Activated effector memory CD4-positive, alpha-beta T cell treated with Interleukin-2 at 50 U/mL for 16 hours (primary cell): ENCODE data around the gene TCHP.
"Not testable (repeated sequence)": the region's sequence is repeated elsewhere in the genome, so short reads cannot be mapped to it uniquely, and the experiment has no call there.

ENCODE experiments used
- DNase-seq: peaks from one replicate; pipeline ENCODE4 v3.0.0-alpha.2; 2020

The TCHP gene

GRCh38 chr12:109880043-109880931 lies 19.8 kb upstream of the TCHP start, which contains the start of gene GLTP:
TSS of gene GLTP (minus strand) at chr12:109880541. CDS start at chr12:109880374, 167 bp downstream.
- peak; percentile 87 for DNase-seq

DNA sequence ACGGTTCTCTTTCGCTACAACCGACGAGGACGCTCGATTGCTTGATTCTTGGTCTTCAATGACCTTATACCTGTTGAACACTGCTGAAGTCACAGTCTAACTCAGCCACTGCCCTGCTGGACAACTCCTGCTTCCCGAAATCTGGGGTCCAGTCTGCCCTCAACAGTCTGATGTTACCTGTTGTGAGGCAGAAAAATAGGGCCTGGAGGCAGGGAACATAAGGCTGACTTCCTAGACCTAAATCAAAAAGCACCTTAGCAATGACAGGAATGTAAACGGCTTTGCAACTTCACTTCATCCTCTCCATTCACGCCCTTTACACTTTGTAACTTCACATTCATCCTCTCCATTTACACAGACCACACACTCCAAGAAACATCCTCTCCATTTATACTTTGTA lies 19.1 kb upstream of the TCHP start:
- no peak for DNase-seq

DNA sequence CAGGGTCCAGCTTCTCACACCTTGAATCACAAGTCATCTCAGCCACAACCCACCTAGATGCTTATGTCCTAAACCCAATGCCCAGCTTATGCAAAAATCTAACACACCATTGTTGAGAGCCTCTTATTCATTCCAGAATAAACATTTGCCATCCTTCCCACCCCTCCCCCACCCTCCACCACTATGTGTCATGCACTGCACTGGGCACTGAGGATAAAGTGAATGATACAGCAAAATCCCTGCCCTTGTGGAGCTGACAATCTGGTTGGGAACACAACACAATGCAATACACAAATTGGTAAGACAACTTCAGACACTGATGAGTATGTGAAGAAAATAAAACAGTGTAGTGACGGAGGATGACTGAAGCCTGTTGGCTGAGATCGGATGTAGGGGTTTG lies 18.3 kb upstream of the TCHP start:
- no peak for DNase-seq

DNA sequence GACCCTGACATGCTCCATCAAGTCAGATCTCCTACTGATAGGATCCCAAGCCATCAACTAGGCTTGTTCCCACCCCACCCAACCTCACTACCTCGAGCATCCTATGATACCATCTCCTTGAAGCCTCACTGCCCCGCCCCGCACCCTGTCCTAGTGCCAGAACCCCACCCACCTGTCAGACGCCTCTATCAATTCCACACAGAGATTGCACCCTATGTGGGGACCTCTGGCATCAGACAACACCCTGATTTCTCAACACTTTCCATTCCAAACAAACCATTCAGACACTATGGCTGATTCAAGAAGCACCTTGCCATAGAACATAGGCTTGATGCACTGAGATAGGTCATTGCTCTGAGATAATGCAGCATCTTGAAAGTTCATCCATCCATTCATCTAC lies 16.6 kb upstream of the TCHP start:
- no peak for DNase-seq

DNA sequence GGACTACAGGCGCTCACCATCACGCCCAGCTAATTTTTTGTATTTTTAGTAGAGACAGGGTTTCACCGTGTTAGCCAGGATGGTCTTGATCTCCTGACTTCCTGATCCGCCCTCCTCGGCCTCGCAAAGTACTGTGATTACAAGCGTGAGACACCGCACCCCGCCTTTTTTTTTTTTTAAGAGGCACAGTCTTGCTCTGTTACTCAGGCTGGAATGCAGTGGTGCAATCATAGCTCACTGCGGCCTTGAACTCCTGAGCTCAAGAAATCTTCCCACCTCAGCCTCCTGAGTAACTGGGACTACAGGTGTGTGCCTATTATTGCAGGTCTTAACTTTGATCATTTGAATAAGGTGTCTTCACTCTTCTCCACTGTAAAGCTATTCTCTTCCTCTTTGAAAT lies 14.5 kb upstream of the TCHP start:
- no peak for DNase-seq

DNA sequence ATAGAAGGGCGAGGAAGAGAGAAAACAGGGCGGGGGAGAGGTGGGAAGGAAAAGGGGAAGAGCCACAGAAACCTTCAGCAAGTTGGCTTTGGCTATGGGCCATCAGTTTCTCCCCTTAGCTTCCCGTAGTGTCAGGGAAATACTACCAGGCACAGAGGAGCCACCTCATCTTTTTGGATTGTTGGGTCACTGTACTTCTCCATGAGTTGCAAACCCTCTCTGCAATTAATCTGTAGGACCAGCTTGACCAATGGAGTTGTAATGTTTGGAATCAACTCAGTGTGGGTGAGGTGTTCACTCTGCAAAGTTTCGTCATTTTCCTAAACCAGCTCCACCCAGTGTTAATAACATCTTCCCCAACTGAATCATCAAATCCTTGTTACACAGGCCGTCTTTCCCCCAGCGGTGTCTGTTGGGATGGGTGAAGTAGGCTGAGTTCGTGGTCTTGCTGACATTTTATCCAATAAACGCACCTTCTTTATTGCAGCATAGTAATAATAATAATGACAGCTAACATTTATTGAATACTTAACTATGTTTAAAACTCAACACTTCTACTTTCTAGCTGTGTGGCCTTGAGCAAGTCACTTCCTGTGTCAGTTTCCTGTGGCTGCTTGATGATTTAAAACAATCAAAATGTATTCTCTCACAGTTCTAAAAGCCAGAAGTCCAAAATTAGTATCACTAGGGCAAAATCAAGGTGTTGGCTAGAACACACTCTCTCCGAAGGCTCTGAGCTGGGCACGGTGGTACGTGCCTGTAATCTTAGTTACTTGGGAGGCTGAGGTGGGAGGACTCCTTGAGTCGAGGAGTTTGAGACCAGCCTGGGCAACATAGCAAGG lies 11.7 kb upstream of the TCHP start:
- peak; percentile 9 for DNase-seq

GRCh38 chr12:109890620-109891170 lies 9.4 kb upstream of the TCHP start:
- DNase-seq = no peak

GRCh38 chr12:109891731-109892130 lies 8.3 kb upstream of the TCHP start:
- DNase-seq = not testable (repeated sequence)

DNA sequence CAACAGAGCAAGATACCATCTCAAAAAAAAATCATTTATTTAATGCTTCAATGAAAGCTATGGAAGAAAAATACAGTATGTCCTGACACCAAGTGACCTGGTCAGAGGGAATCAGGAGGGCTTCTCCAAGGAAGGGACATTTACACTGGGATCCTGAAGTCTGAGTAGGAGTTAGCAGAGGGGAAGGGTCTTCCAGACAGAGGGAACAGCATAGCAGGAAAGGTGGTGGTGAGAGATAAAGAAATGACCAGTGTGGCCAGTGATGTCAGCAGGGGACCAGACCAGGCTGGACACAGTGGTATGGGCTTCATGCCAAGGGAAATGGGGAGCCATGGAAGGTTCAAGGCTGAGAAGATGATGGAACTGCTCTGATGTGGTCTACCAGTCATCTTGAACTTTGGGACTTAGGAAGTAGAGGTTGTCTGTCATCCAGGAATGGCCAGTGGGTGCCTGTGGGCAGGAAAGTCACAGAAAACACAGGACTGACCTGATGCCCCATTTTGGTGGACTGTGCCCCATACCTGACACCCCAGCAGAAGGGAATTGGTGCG lies 7.8 kb upstream of the TCHP start:
- DNase-seq = no peak

GRCh38 chr12:109892748-109893147 lies 7.3 kb upstream of the TCHP start:
- no peak for DNase-seq

DNA sequence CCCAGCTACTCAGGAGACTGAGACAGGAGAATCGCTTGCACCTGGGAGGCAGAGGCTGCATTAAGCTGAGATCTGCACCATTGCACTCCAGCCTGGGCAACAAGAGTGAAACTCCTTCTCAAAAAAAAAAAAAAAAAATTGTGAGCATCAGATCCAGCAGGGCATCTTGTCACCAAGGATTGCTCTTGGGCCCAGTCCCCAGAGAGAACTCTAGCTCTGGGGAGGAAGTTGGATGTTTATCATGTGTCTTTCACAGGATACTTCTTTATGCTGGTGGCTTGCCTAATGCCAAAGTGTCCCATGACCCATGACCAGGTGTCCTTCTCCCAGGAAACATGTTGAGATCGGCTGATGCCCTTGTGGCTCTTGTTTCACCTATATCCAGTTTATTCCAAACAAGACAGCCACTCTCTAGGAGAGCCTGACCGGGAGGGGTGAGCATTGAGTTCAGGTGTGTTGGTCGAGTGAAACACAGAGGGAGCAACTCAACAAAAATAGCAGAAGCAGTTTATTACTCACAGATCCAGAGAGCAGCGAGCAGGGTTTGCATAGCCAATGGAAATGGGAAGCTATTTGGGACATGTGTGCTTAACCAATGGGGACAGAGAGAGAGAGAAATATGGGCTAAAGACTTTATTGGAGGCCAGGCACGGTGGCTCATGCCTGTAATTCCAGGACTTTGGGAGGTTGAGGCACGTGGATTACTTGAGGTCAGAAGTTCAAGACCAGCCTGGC lies 6.6 kb upstream of the TCHP start:
- DNase-seq = no peak

GRCh38 chr12:109894939-109895338 lies 5.1 kb upstream of the TCHP start:
- no peak for DNase-seq

DNA sequence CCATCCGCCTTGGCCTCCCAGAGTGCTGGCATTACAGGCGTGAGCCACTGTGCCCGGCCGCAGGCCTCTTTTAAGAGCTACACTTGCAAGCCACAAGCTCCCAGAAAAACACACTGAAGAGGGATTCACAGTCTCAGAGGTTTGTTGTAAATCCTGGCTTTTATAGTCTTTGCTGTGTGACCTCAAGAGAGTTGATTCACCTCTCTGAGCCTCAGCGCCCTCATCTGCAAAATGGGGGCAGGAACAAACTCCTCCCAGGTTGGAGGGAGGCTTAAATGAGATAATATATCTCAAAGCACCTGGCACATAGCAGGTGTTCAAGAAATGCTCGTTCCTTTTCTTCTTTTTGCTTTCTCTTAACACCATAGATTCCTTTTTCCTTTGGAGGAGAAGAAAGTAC lies 3.9 kb upstream of the TCHP start:
- DNase-seq = no peak

DNA sequence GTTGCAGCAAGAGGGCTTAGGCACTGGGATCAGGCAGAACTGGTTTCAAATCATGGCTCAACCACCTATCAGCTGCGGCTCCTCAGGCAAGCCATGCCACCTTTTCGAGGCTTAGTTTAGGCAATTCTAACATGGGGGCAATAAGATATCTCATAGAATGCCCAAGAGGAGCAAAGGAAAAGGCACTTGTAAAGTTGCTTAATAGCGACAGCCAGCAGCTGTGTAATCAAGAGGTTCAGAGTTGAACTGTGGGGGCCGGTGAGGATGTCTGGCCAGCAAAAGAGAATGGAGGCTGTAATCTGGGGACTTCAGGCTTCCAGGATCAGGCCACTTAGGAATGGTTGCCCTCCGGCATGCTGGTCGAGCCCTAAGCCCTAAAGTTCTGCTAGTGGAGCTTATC lies 3.0 kb upstream of the TCHP start:
- no peak for DNase-seq

- DNase-seq = not testable (repeated sequence)
Observed at GRCh38 chr12:109899345-109899744, 729 bp upstream of the TCHP start.

- no peak for DNase-seq
Observed at GRCh38 chr12:109900752-109901580, 892 bp downstream of the TCHP start.

- DNase-seq = no peak
Observed at GRCh38 chr12:109902891-109903418, 2.9 kb downstream of the TCHP start.

- no peak for DNase-seq
Observed at GRCh38 chr12:109905301-109905700, 5.2 kb downstream of the TCHP start.

DNA sequence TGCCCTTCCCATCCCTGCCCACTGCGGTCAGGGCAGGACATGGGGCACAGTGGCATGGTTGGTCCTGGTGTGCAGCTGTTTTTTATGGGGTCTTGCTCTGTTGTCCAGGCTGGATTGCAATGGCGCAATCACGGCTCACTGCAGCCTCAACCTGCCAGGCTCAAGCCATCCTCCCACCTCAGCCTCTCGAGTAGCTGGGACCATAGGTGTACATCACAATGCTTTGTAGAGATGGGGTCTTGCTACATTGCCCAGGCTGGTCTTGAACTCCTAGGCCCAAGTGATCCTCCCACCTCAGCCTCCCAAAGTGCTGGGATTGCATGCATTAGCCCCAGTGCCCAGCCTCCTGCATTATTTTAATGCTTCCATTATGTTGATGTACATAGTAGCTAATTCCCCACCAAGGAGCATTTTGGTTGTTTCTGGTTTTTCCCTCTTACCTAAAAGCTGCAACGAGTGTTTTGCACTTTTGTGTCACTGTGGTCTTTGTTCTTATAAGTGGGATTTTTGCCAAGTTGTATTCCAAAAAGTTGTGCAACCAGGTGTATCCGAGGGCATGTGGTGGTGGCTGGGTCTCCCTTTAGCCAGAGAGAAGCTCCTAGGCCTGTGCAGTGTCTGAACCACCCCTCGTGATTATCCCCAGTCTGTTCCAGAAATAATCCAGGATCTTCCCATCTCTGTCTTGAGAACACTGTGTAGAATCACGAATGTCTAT lies 10.3 kb downstream of the TCHP start:
- no peak for DNase-seq

- no peak for DNase-seq
Observed at GRCh38 chr12:109910969-109911348, 10.9 kb downstream of the TCHP start.

- DNase-seq = no peak
Observed at GRCh38 chr12:109912855-109913321, 12.8 kb downstream of the TCHP start.
